Stimulated activated CD8-positive, alpha-beta memory T cell treated with anti-CD3 and anti-CD28 coated beads, Interleukin-12 subunit alpha, Interleukin-12 subunit beta, amount 100 ng/mL, for 4 hours (primary cell): Measurements from ENCODE around the gene ABCA6.
"Not testable (repeated sequence)": the region's sequence is repeated elsewhere in the genome, so short reads cannot be mapped to it uniquely, and the experiment has no call there.

Experiments used
- DNase-seq: peaks from one replicate; pipeline ENCODE4 v3.0.0-alpha.2; 2020; ENCODE audit warnings: low read depth

The ABCA6 gene

DNA sequence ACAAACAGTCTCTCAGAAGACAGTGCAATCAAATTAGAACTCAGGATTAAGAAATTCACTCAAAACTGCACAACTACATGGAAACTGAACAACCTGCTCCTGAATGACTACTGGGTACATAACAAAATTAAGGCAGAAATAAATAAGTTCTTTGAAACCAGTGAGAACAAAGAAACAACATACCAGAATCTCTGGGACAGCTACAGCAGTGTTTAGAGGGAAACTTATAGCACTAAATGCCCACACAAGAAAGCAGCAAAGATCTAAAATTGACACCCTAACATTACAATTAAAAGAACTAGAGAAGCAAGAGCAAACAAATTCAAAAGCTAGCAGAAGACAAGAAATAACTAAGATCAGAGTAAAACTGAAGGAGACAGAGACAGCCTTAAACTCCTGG, 68.3 kb downstream of the ABCA6 start:
- DNase-seq: not testable (repeated sequence)

DNA sequence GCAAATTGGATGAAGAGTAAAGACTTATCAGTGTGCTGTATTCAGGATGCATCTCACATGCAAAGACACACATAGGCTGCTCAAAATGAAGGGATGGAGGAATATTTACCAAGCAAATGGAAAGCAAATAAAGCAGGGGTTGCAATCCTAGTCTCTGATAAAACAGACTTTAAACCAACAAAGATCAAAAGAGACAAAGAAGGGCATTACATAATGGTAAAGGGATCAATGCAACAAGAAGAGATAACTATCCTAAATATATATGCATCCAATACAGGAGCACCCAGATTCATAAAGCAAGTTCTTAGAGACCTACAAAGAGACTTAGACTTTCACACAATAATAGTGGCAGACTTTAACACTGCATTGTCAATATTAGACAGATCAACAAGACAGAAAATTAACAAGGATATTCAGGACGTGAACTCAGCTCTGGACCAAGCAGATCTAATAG, 68.9 kb downstream of the ABCA6 start:
- not testable (repeated sequence) for DNase-seq

DNA sequence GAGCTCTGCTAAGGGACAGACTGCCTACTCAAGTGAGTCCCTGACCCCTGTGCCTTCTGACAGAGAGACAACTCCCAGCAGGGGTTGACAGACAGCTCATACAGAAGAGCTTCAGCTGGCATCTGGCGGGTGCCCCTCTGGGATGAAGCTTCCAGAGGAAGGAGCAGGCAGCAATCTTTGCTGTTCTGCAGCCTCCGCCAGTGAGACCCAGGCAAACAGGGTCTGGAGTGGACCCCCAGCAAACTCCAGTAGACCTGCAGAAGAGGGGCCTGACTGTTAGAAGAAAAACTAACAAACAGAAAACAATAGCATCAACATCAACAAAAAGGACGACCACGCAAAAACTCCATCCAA, 70.5 kb downstream of the ABCA6 start:
- not testable (repeated sequence) for DNase-seq

DNA sequence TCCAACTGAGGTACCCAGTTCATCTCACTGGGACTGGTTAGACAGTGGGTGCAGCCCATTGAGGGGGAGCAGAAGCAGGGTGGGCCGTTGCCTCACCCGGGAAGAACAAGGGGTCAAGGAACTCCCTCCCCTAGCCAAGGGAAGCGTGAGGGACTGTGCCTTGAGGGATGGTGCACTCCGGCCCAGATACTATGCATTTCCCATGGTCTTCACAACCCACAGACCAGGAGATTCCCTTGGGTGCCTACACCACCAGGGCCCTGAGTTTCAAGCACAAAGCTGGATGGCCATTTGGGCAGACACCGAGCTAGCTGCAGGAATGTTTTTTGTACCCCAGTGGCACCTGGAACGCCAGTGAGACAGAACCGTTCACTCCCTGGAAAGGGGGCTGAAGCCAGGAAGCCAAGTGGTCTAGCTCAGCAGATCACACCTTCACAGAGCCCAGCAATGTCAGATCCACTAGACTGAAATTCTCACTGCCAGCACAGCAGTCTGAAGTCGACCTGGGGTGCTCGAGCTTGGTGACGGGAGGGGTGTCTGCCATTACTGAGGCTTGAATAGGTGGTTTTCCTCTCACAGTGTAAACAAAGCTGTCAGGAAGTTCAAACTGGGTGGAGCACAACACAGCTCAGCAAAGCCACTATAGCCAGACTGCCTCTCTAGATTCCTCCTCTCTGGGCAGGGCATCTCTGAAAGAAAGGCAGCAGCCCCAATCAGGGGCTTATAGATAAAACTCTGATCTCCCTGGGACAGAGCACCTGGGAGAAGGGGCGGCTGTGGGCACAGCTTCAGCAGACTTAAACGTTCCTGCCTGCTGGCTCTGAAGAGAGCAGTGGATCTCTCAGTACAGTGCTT, 71.1 kb downstream of the ABCA6 start:
- DNase-seq: not testable (repeated sequence)

DNA sequence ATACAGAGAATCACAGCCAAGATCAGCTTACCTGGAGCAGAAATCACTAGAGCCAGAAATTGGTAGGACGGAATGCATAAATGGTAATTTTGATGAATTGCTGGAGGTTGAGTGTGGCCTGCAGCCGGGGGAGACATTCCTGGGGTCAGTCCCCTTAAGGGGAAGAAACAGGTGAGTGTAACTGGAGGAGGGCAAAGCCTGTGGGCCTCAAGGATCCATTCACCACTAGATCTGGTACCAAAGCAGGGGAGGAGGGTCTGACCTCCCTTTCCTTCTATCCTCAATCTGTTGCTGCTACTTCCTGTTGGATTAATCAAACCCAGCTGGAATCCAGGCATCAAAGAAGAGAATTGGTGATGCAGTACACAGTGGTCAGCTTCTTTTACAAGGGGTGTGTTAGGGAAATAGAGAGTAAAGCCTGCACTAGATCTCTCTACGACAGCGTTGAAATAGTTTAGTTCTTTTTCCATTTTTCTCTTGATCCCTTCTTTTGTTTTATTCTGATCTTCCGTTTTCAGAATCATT, 72.4 kb downstream of the ABCA6 start:
- DNase-seq: no peak

DNA sequence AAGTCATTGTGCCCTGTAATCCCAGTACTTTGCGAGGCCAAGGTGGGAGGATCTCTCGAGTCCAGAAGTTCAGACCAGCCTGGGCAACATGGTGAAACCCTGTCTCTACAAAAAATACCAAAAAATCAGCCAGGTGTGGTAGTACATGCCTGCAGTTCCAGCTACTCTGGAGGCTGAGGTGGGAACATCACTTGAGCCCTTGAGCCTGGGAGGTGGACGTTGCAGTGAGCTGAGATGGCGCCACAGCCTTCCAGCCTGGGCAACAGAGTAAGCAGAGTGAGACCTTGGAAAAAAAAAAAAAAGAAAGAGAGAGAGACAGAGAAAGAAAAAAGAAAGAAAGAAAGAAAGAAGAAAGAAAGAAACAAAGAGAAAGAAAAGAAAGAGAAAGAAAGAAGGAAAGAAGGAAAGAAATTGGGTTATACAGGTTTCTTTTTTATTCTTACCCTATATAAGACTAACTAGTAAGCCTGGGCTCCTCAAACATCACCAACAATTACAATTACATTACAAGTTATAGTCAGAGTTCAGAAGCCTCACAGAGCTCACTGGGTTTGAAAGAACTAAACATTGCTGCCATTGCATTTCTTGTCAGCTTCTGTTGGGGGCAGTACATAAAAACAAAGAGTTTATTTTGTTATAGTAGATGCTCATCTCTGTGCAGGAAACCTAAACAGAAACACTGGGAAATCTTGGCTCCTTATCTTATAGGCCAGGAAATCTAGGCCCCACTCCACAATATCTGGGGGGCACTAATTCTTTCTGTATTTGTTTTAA, 74.2 kb downstream of the ABCA6 start:
- no peak for DNase-seq

DNA sequence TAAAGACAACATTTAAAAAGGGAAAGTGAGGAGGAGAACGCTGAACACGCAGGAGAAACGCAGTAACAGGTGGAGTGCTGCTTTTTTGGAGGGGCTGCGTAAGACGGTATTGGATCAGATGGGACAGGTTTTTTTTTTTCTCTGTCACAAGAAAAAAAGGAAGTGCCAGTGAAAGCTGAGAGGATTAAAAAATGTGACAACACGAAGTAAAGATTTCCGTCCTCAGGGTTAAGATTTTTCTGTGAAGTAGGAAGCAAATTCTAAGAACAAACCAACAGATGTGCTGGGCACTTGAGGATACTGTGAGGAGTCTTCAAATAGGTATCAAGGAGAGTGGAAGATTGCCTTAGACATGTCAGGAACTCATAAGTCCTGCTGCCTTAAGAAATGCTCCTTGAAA, 75.2 kb downstream of the ABCA6 start:
- DNase-seq: no peak

DNA sequence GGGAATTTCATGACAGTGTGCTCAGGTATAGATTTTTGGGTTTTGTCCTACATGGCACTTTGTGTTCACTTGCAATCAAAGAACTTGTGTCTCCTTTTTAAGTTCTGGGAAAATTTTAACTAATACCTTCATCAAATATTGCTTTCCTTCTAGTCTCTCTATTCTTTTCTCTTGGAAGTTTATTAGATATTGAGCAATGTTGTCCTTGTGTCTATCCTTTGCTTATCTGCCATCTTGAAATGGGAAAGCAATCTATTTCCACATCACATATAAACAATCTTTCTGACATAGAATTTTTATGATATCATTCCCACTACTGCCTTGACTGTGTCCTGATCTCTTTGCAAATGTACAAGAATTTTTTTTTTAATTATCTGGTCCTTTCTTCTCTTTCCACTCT, 76.6 kb downstream of the ABCA6 start:
- no peak for DNase-seq

DNA sequence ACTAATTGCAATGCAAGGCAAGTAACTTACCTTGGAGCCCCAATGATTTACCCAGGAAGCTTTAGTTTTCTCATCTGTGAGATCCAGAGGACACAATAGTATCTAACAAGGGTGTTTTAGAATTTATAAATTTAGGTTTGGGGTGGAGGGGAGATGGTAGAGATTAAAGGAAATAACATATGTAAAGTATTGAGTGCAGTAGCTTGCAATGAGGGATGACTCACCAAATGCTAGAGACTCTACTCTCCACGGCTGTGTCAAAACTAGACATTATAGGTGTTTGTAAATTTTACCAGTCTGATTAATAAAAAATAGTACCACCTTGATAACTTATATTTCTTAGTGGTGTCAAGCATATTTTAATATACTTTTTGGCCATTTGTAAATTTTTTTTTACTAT, 77.2 kb downstream of the ABCA6 start:
- no peak for DNase-seq

DNA sequence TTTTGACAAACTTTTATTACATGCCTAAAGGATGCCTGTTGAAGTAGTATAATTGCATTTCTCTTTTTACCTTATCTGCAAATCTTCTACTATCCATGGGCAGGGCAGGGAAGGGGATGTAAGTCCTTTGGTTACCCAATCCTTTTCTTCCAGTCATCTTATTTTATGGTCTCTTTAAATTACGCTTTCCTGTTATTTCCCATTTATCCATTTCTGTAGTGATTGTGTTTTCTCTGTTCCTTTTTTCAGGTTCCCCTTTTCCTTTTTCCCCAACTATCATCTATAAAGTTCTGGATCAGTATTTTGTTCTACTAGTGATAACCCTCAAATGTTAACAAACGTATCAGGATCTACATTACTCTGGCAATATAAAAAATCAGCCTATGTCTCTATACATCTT, 77.7 kb downstream of the ABCA6 start:
- DNase-seq: no peak

DNA sequence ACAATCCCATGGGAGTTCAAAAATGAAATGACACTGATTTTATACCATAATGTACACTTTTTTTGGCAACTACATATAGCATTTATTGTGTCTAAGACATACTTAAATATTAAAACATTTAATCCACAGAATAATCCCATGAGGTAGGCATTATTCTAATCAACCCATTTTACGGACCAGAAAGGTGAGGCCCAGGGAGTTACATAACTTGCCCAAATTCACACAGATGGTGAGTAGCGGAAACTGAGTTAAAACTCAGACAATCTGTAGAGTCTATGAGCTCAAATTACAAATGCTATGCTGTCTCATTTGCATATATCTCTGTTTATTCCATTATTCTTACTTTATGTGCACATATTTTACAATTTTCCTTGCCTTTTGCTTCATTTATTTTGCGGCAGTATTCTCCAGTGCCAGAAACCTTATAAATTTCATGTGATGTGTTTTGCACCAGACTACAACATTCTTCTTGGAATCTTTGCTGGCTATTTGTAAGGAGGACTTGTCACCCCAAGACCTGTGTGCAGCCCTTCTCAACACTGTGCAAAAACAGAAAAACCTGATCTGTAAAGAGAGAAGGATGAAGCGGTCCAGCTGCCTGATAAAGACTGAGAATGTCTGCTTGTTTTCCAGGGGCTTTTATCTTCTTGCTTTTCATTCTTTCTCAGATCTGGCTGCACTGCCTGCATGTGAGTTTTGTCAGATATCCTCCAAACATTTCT, 78.7 kb downstream of the ABCA6 start:
- DNase-seq: no peak

DNA sequence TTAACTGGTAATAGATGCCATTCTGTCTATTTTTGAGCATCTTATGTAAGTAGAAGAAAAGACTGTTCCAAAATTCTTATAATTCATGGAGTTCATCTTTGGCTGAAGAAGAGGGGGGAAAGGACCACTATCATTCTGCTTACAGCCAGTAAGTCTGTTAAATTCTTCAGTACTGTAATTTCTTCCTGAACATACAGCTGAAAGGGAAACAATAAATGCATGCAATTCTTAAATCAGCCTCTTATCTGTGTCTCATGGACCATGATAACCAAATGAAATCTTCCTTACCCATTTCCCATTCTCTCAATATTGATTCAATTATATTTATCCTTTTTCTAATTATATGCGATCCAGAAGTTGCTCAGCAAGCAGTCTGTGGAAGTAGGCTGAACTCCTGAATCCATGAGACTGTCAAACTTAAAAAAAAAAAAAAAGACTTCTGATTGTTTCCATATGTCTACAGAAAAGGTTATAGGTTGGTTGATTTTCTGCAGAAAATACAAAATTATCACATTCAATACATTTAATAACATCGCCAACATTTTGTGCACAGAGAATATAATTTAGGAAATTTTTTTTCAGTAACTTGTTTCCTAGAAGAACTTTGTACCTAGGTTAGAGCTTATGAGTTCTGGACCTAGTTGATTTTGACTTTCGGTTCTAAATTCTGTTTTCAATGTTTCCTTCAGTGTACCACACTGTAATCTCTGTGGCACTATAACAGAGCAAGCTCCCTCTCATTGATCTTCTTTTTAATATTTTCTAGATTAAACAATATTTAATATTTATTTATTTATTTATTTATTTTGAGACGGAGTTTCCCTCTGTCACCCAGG, 79.8 kb downstream of the ABCA6 start:
- DNase-seq: no peak

DNA sequence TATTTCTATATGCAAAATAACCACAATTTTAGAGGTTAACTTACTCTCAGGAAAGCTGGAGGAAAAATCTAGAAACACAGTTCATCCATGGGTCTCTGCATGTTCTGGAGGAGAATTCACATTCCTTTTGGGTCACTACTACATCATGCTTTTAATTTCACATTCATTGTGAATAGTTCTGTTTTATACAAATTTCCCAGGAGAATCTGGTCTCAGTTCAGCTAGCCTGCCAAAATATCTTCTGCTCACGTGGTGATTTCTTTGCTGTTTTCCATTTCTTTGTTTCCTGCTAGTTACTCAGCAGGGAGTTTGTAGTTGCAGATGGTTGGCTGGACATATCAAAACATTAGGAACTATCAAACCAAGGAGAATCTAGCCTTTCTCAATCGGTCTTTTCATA, 80.9 kb downstream of the ABCA6 start, which contains the start of gene ABCA9:
TSS of gene ABCA9 (minus strand) at position 106 of the 400 bp plus-strand sequence. CDS start 9,801 bp downstream, outside the sequence.
- DNase-seq: no peak

DNA sequence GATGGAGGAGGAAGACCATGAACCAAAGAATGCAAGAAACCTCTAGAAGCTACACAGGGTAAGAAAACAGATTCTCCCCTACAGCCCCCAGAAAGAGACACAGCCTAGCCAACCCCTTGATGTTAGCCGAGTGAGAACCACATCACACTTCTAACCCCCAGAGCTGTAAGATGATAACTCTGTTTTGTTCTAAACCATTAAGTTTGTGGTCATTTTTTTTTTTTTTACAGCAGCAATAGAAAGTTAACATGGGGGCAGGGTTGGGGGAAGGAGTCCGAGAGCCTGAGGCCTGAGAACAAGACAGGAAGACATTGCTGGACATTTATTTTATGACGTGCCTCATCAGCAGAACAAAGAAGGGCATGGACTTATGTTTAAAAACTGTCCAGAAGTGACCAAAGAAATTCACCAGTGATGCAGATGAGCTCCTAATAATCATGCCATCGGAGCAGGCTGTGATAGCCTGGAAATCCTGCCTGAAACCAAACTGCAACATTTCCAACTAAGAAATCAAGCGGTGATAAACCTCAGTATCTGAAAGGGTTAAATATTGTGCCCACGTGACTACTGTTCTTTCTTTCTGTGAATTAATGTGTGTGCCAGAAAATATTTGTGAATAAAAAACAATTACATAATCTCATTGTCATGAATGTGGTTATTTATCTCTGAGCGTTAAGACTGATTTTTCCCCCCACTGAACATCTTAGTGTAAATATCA, 82.1 kb downstream of the ABCA6 start:
- no peak for DNase-seq

DNA sequence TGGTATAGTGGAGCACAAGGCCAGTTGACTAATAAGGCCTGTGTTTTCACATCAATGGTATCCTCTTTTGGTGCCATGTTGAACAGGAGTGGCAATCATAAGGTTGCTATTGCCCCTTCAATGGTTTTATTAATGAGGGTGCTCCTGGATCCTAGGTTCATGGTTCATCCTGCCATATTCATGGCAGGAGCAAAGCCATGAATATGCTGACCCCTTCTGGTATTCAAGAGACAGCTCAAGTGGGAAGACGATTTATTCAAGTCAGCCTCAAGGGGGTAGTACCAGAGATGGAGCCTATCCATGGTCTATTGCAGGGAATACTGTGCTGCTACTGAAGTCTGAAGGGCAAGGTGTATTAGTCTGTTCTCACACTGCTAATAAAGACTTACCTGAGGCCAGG, 83.5 kb downstream of the ABCA6 start:
- no peak for DNase-seq

DNA sequence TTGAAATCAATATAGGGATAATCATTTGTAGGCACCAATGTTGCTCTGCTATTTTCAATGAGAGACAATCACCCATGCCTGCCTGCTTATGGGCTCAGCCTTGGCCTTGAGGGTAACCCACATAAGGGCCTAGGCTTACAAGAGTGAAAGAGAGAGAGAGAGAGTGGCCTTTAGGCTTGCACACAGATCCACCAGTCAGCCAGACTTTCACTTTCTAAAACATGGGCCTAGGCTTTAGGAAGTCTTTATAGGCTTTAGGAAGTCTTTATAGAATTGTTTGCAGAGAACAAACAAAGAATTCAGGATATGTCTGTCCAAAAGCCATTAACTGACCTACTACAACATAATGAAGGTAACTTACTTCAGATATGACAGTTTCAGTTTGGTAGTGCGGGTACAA, 84.4 kb downstream of the ABCA6 start:
- DNase-seq: no peak

DNA sequence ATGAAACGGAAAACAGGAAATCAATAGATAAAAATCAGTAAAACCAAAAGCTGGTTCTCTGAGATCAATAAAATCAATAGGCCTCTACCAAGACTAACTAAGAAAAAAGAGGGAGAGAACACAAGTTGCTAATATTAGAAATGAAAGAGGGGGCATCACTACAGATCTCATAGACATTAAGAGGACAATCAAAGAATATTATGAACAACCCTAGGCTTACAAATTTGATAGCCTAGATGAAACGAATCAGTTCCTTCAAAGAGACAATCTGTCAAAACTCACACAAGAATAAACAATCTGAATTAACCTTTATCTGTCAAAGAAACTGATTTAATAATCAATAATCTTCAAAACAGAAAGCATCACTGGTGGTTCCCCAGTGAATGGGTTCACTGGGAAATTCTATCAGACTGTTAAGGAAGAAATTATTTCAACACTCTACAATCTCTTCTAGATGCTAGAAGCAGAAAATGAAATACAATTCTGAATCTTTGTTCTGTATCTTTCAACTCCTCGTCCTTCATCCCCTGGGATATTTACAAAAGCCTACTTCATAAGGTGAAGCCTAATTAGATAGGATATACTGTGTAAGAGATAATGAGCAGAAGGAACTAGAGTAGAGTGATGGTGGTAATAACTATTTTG, 85.4 kb downstream of the ABCA6 start:
- no peak for DNase-seq

DNA sequence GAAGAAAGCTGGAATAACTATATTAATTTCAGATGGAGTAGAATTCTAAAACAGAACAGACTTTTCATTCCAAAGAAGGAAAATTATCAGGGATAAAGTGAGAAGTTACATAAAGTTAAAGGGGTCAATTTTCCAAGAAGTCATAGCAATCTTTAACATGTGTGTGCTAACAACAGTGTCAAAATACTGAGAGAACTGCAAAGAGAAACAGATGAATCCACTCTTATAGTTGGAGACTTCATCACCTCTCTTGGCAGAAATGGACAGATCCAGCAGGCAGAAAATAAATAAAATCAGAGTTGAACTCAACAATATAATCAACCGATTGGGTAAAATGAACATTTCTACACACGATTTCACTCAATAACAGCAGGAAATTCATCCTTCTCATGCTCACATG, 86.4 kb downstream of the ABCA6 start:
- no peak for DNase-seq

DNA sequence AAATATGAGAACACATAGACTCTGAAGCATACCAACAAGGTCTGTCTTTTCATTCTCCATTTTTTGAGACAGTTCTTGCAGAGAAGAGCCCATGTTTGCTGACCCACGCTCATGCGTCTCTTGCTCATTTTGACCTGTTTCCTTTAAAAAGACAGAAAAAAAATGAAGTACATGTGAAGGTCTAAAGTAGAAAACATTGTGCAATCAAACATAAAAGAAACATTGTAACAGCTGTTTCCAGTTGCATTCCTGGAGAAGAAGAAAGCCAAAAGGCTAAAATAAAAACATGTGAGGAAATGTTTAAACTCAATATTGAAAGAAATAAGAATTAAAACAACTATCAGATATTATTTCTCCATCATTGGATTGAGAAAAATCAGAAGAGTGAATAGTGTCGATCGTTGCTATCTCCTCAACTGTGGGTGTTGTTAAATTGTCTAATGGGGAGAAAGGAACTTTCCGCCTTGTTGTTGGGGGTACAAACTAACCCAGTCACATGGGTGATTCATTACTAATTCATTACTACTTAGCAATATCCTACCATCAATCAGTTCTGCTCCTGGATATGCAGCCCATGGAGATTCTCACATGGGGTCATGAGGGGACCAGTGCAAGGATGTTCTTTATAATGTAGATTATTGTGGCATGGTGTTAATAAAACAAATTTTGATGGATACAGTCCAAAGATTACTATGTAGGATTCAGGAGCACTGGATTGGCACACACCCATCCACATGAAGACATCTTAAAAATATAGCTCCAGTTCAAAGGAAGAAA, 90.5 kb downstream of the ABCA6 start:
- no peak for DNase-seq
